ENCODE results near the gene PRKAG2.

The PRKAG2 gene

DNA sequence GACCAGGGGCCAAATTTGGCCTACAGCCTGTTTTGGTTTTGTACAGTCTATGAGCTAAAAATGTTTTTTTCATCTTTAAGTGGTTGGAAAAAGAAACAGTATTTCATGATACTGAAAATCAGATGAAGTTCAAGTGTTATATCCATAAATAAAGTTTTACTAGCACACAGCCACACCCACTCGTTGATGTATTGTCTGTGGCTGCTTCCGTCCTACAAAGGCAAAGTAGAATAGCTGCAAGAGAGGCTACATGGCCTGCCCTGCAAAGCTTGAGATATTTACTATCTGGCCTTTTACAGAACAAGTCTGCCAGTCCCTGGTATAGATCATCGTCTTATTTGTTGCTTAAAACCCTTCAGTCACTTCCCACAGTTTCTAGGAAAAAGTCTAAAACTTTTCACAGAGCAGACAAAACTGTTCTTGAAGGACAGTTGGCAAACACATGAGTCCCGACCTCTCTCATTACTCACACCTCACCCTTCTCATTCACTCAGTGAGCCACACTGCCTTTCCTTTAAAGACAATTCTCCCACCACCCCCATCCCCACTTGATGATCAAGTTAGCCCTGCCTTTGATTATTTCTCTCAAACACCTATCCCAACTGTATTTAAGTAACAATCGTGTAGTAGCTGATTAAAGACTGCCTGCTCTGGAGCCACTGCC is 367.1 kb downstream of the PRKAG2 start:
- DNase-seq = no peak

DNA sequence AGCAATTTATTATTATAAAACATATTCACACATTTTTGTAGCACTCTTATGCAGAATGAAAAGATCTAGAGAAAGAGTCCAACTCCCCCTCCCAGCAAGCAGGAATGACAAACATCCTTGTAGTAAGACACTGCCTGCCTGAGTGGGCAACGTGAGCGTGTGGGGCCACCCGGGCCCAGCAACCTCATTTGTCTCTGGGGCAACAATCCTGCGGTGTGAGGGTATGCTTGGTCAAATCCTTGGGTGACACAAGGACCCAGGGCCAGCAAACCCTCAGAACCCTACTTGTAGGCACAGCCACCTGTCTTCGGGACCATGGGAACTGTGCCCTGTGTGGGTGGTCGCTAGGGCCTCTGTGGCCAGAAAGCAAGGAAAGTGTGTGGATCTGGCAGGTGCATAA is 367.9 kb downstream of the PRKAG2 start:
- no peak for DNase-seq

DNA sequence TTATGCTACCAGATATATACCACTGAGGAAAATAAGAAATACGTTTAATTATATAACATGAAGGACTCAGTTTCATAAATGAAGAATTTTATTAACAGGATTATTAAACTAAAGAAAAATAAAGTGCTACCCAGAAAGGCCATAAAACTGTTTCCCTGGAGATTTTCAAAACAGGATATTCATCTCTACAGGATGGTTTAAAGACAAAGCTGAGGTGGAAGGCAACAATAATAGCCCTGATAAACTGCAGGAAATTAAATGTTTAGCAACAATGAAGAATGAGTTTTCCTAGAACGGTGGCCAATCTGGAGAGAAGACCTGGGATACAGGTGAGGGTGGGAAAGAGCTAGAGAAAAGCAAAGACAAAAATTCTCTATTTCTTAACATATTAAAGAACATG is 369.1 kb downstream of the PRKAG2 start:
- DNase-seq = no peak

DNA sequence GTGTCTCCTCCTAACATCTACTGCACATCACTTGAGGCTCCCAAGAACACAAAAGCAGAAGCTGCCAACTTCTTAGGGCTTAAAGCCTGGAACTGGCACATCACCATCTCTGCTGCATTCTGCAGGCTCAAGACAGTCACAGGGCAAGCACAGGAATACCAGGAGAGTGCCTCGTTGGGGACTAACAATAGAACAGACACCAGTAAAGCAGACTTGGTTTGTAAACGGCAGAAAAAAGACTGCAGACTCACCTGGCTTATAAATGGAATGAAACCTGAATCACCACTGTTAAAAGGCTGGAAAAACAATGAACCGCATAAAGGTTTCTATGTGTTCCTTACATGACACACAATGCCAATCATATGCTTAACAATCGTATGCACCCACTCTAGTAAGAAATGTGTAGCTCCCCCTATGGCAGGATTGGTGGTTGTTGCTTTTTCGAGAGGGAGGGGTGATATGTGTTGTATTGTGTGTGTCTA is 370.0 kb downstream of the PRKAG2 start:
- no peak for DNase-seq

Measured in fibroblast of skin of abdomen (primary cell).